ENCODE measurements around the gene MAST3. TPM values are rescaled to one million over a fixed set of nuclear protein-coding genes. Genes with fewer than 3 reads are reported as not detected.

Gene MAST3
- total and polyA plus RNA-seq, 2 of the 8 experiments (the other 6 are each of a cell fraction or from before 2014, with no cell fraction given) = 3.4 to 9.0 TPM

- TF ChIP-seq NANOG (IDR thresholded peaks at IDR 0.05; ENCODE audit: insufficient read depth, low read depth, low read length, poor library complexity, severe bottlenecking) (no peak), KDM4A (IDR thresholded peaks at IDR 0.05; ENCODE audit: low read depth, low read length, severe bottlenecking) (peak; percentile 9)
- no peak overlapping the region for H2BK20ac ChIP-seq (ENCODE audit: low read length)
- peak overlapping the region; percentile 71 for H3K18ac ChIP-seq (ENCODE audit: extremely low read depth, low read length)
- peak overlapping the region; percentile 19 for H4K91ac ChIP-seq (replicated peaks; ENCODE audit: insufficient read length, low read length)
- H3K27ac ChIP-seq (ENCODE audit: low read depth, low read length) = peak overlapping the region; percentile 68
- H3K23me2 ChIP-seq (ENCODE audit: low read depth, low read length) = peaks cover 13% of the 10 kb centered on the region
- peak overlapping the region; percentile 70 for H3K4ac ChIP-seq (replicated peaks; ENCODE audit: insufficient read length, low read depth, low read length)
- H3K79me1 ChIP-seq (ENCODE audit: low read depth, low read length) = peaks cover 4% of the 10 kb centered on the region; the same call in 1 of the 2 replicates
- H3K4me1 ChIP-seq (replicated peaks in 1 of 4; ENCODE audit: control insufficient read depth in 3 of 4, insufficient read depth in 4 of 4, low read length in 3 of 4) = peaks cover 0 to 9% (median 4%) of the 10 kb centered on the region in 4 experiments; a peak in 4 of 7 replicates
- ChIA-PET POLR2A (ENCODE audit: partially characterized antibody) (interaction anchor here (0.9 to 1.1 kb wide), 3 partner anchors 12 to 42 kb away, joined by 3 to 4 read pairs (median 3); no protein-coding TSS in a partner anchor), CTCF (ENCODE audit: partially characterized antibody) (interaction anchor here (1.1 to 1.2 kb wide), 3 partner anchors 15 to 120 kb away, joined by 3 to 4 read pairs (median 4); partner anchors contain the start of gene IQCN)
- H3K9me3 ChIP-seq (ENCODE audit: insufficient read depth in 2 of 2, low read depth in 1 of 2, low read length in 1 of 2) = no peaks in the 10 kb centered on the region
- peak overlapping the region; percentile 36 for H4K5ac ChIP-seq (ENCODE audit: insufficient read length, low read depth, low read length)
- peaks cover 6 to 16% of the 10 kb centered on the region in 2 experiments for H4K20me1 ChIP-seq (replicated peaks in 1 of 2; ENCODE audit: control insufficient read depth in 1 of 2, insufficient read depth in 2 of 2, low read length in 2 of 2)
- no peaks in the 10 kb centered on the region; a peak in 1 of 4 replicates for H3K79me2 ChIP-seq (ENCODE audit: control insufficient read depth in 1 of 2, insufficient read depth in 2 of 2, low read length in 2 of 2)
- H3K9ac ChIP-seq (replicated peaks in 1 of 4; ENCODE audit: extremely low read depth in 1 of 4, low read depth in 3 of 4, low read length in 3 of 4) = peak overlapping the region; percentile 70 to 94 (median 86)
- FAIRE-seq (peak; percentile 42), DNase-seq (ENCODE audit: low read depth in 1 of 2, low spot score in 2 of 2) (no peak)
- WGBS, 2 experiments (ENCODE audit: extremely low coverage in 1 of 2, insufficient coverage in 1 of 2, insufficient read length in 1 of 2, insufficient replicate concordance in 2 of 2, low coverage in 1 of 2, low lambda C conversion rate in 2 of 2, missing lambda C conversion rate in 1 of 2) = 16% methylated on average over 10 of the region's 38 CpGs; no CpG with 5 or more reads in 1 of the 2 experiments
- H3K4me3 ChIP-seq (ENCODE audit: extremely low read depth in 1 of 4, insufficient read depth in 2 of 4, low read depth in 3 of 4, low read length in 4 of 4) = peak overlapping the region; percentile 65 to 83 (median 69)
- H3K14ac ChIP-seq (ENCODE audit: insufficient read length) = no peak overlapping the region
- H3K36me3 ChIP-seq (ENCODE audit: control insufficient read depth in 2 of 4, insufficient read depth in 4 of 4, low read length in 3 of 4) = peaks cover 0 to 10% (median 4%) of the 10 kb centered on the region in 4 experiments; a peak in 2 of 8 replicates
- no peak overlapping the region for H2BK12ac ChIP-seq (ENCODE audit: low read depth, low read length)
- H2BK120ac ChIP-seq (replicated peaks; ENCODE audit: low read depth, low read length) = no peak overlapping the region
- peak overlapping the region; percentile 71 to 90 for H3K4me2 ChIP-seq (ENCODE audit: insufficient read depth in 1 of 2, low read depth in 2 of 2, low read length in 2 of 2)
- H3K56ac ChIP-seq (replicated peaks; ENCODE audit: insufficient read length, low read depth, low read length) = peak overlapping the region; percentile 24
- H2AFZ ChIP-seq (ENCODE audit: low read length) = no peak overlapping the region
- H3K27me3 ChIP-seq (replicated peaks in 1 of 4; ENCODE audit: control insufficient read depth in 3 of 4, extremely low read depth in 1 of 4, insufficient read depth in 3 of 4, low read length in 3 of 4) = no peaks in the 10 kb centered on the region
- H4K8ac ChIP-seq (ENCODE audit: extremely low read depth, insufficient read depth, low read length) = peak overlapping the region; percentile 85; the same call in 1 of the 2 replicates
- peak overlapping the region; percentile 89; the same call in 1 of the 2 replicates for H2AK5ac ChIP-seq (ENCODE audit: low read depth, low read length)
- no peak overlapping the region for H3K23ac ChIP-seq (ENCODE audit: insufficient read length)
- no peak overlapping the region; the same call in 1 of the 2 replicates for H2BK5ac ChIP-seq (ENCODE audit: low read depth, low read length)
- H2BK15ac ChIP-seq (ENCODE audit: low read length) = no peak overlapping the region
These were observed 56.1 kb downstream of the MAST3 start for GRCh38 chr19:18153556-18154134.

Data from H1 (cell line).